K562 (cell line): Measurements from ENCODE around the gene ITK. TPM values are rescaled to one million over a fixed set of nuclear protein-coding genes. Genes with fewer than 3 reads are reported as not detected.

Experiments
- ADNP ChIP-seq: fragments of 200-800 bp; sonication (Bioruptor generic); IDR thresholded peaks from 2 replicates; pipeline ENCODE4 v1.6.1; 2016; ENCODE audit warnings: missing genetic modification characterization, missing compliant biosample characterization
- ARID1B ChIP-seq: fragments of 450-650 bp; IDR thresholded peaks from 2 replicates; pipeline ENCODE4 v1.6.1; 2016; ENCODE audit warnings: antibody characterized with exemption, mild to moderate bottlenecking, inconsistent platforms
- CREM ChIP-seq: IDR thresholded peaks from 2 replicates; pipeline ENCODE4 v1.6.1; 2014; ENCODE audit warnings: antibody characterized with exemption, low read depth
- FOXA3 ChIP-seq, 2 experiments: fragments of 450-650 bp in 1 of 2; sonication (generic) in 1 of 2; formaldehyde crosslinking; IDR thresholded peaks in 1 of 2; conservative IDR thresholded peaks in 1 of 2; 2 replicates each; pipeline versions ENCODE4 v1.4.0 to v1.8.0; 2020 to 2022; ENCODE audit warnings: mild to moderate bottlenecking in 2 of 2, missing genetic modification reagents in 1 of 2
- KDM5B ChIP-seq: fragments of 200-600 bp; sonication (generic); IDR thresholded peaks from 2 replicates; pipeline ENCODE4 v1.6.1; 2012; ENCODE audit warnings: low read depth, mild to moderate bottlenecking, moderate library complexity, low read length, control low read depth, inconsistent platforms; ENCODE audit not compliant: insufficient replicate concordance
- KLF13 ChIP-seq: fragments of 450-650 bp; IDR thresholded peaks from 2 replicates; pipeline ENCODE4 v1.6.1; 2016; ENCODE audit warnings: missing genetic modification characterization, low read depth, mild to moderate bottlenecking, missing compliant biosample characterization, moderate library complexity, borderline replicate concordance
- MCM3 ChIP-seq: fragments of 450-650 bp; IDR thresholded peaks from 2 replicates; pipeline ENCODE4 v1.6.1; 2016
- POLR2AphosphoS2 ChIP-seq: IDR thresholded peaks from 2 replicates; pipeline ENCODE4 v1.6.1; 2012; ENCODE audit warnings: low read length, improper control_type of control experiment
- PRMT5 ChIP-seq: sonication (generic); formaldehyde crosslinking; IDR thresholded peaks from 2 replicates; pipeline ENCODE4 v1.5.0; 2020; ENCODE audit warnings: missing genetic modification reagents
- SMARCA4 ChIP-seq: fragments of 450-650 bp; IDR thresholded peaks from 2 replicates; pipeline ENCODE4 v1.6.1; 2016
- TRIM24 ChIP-seq, 2 experiments: fragments of 450-650 bp; IDR thresholded peaks; 2 replicates each; pipeline ENCODE4 v1.6.1; 2016
- ZNF764 ChIP-seq: fragments of 250-450 bp; sonication (Bioruptor Pico); IDR thresholded peaks from 2 replicates; pipeline ENCODE4 v1.4.0; 2020; ENCODE audit warnings: low read depth, mild to moderate bottlenecking, moderate library complexity
- polyA plus RNA-seq, 8 experiments: library from polyadenylated mRNA; depleted of rRNA in 4 of 8; stranded (reverse) in 5 of 8; unstranded in 3 of 8; fragments of >200 nt; fragmentation: Nextera tagmentation in 2 of 8; fragmentation: Illumina TruSeq in 1 of 8; extraction: Ambion mirVana in 2 of 8; extraction: Trizol in 1 of 8; gene quantifications; 2 replicates each; pipeline versions ENCODE4 v1.2.1 to v1.2.3, GENCODE V29; 2011 to 2014; ENCODE audit warnings: inconsistent platforms in 1 of 8, missing spikeins in 1 of 8
- total RNA-seq, 7 experiments: library from RNA; depleted of rRNA in 6 of 7; stranded (reverse); fragments of >200 nt in 6 of 7; fragmentation: Illumina TruSeq in 2 of 7; extraction: Trizol in 2 of 7; gene quantifications; 2 replicates each; pipeline versions ENCODE4 v1.2.1 to v1.2.3, GENCODE V29; 2011 to 2021; ENCODE audit warnings: low replicate concordance in 1 of 7
- TF ChIP-seq, protein P1 (sequence below): fragments of 450-650 bp; IDR thresholded peaks from 2 replicates; pipeline ENCODE4 v1.6.1; 2014; ENCODE audit warnings: low read depth, mild to moderate bottlenecking, moderate library complexity, borderline replicate concordance

Gene ITK
- total and polyA plus RNA-seq, 9 of the 15 experiments (the other 6 are each of a cell fraction or from before 2014, with no cell fraction given), result 0.04 to 0.75 TPM; not detected in 7

GRCh38 chr5:157288405-157289163 lies 107.9 kb downstream of the ITK start (continued):
- peak; percentile 76; the same call in 1 of the 2 replicates for TF ChIP-seq ARID1B
- TF ChIP-seq MCM3, result no peak
- no peak for TF ChIP-seq POLR2AphosphoS2
- no peak for TF ChIP-seq KLF13
- 0 out of 2 replicates have a peak, but pooled peaks have one; percentile 14 for TF ChIP-seq CREM
- TF ChIP-seq TRIM24 (IDR thresholded peaks at IDR 0.05), result no peak
- no peak for TF ChIP-seq ADNP (tag)
- no peak for TF ChIP-seq KDM5B
- TF ChIP-seq ZNF764 (CRISPR knock-in tag), result no peak
- no peak for TF ChIP-seq PRMT5 (CRISPR knock-in tag)
- peak in 1 of 2 experiments; percentile 95; a peak in 2 of 4 replicates for TF ChIP-seq FOXA3 (CRISPR knock-in tag; conservative IDR thresholded peaks at IDR 0.05 in 1 of 2, IDR thresholded peaks at IDR 0.05 in 1 of 2)
- TF ChIP-seq, protein P1, sequence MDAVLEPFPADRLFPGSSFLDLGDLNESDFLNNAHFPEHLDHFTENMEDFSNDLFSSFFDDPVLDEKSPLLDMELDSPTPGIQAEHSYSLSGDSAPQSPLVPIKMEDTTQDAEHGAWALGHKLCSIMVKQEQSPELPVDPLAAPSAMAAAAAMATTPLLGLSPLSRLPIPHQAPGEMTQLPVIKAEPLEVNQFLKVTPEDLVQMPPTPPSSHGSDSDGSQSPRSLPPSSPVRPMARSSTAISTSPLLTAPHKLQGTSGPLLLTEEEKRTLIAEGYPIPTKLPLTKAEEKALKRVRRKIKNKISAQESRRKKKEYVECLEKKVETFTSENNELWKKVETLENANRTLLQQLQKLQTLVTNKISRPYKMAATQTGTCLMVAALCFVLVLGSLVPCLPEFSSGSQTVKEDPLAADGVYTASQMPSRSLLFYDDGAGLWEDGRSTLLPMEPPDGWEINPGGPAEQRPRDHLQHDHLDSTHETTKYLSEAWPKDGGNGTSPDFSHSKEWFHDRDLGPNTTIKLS, result no peak
- peak; percentile 17; the same call in 1 of the 2 replicates for TF ChIP-seq SMARCA4
